Mesenchymal stem cell (in vitro differentiated cells and primary cell): ENCODE results near the gene UBTD1.
A peak's percentile ranks its signal among the peaks of the same experiment; 100 is the strongest.

Source experiments
- DNase-seq: peaks from one replicate; pipeline ENCODE4 v3.0.0-alpha.2; 2013
- H2AFZ ChIP-seq: one replicate; pipeline ENCODE4 v1.6.1; 2013; ENCODE audit warnings: low read depth, mild to moderate bottlenecking, control low read depth, inconsistent platforms, low read length, moderate library complexity
- H2AK5ac ChIP-seq: 2 replicates; pipeline ENCODE4 v1.6.1; 2013; ENCODE audit warnings: low read length, moderate library complexity, mild to moderate bottlenecking, inconsistent platforms; ENCODE audit not compliant: severe bottlenecking
- H2BK120ac ChIP-seq: one replicate; pipeline ENCODE4 v1.6.1; 2013; ENCODE audit warnings: low read depth, mild to moderate bottlenecking, inconsistent platforms, low read length, moderate library complexity
- H2BK12ac ChIP-seq, 2 experiments: one replicate each; pipeline ENCODE4 v1.6.1; 2013; ENCODE audit warnings: inconsistent platforms in 2 of 2, low read length in 2 of 2, mild to moderate bottlenecking in 2 of 2, moderate library complexity in 2 of 2, control low read depth in 1 of 2
- H2BK15ac ChIP-seq: one replicate; pipeline ENCODE4 v1.6.1; 2013; ENCODE audit warnings: mild to moderate bottlenecking, low read depth, inconsistent platforms; ENCODE audit not compliant: poor library complexity, severe bottlenecking
- H2BK5ac ChIP-seq: 2 replicates; pipeline ENCODE4 v1.6.1; 2013; ENCODE audit warnings: low read depth, mild to moderate bottlenecking, low read length, control low read depth, inconsistent platforms; ENCODE audit not compliant: poor library complexity, severe bottlenecking
- H3K14ac ChIP-seq, 2 experiments: one replicate each; pipeline ENCODE4 v1.6.1; 2013; ENCODE audit warnings: inconsistent platforms in 2 of 2, low read length in 2 of 2, control low read depth in 1 of 2, mild to moderate bottlenecking in 1 of 2, moderate library complexity in 1 of 2
- H3K18ac ChIP-seq, 2 experiments: one replicate each; pipeline ENCODE4 v1.6.1; 2013; ENCODE audit warnings: inconsistent platforms in 2 of 2, low read length in 2 of 2, control low read depth in 1 of 2, low read depth in 1 of 2, mild to moderate bottlenecking in 1 of 2
- H3K23ac ChIP-seq, 2 experiments: one replicate each; pipeline ENCODE4 v1.6.1; 2013; ENCODE audit warnings: inconsistent platforms in 2 of 2, low read length in 2 of 2, mild to moderate bottlenecking in 2 of 2, moderate library complexity in 2 of 2, control low read depth in 1 of 2
- H3K27ac ChIP-seq: 2 replicates; pipeline ENCODE4 v1.5.1; 2013; ENCODE audit warnings: mild to moderate bottlenecking, moderate library complexity, low read length, control low read depth, inconsistent platforms; ENCODE audit not compliant: poor library complexity, severe bottlenecking
- H3K27me3 ChIP-seq, 2 experiments: 2 replicates each; pipeline versions ENCODE4 v1.6.1 to v1.7.0; 2013; ENCODE audit warnings: low read length in 2 of 2, mild to moderate bottlenecking in 2 of 2, moderate library complexity in 2 of 2, control low read depth in 1 of 2, inconsistent platforms in 1 of 2; ENCODE audit not compliant: control insufficient read depth in 1 of 2, insufficient read depth in 1 of 2
- H3K36me3 ChIP-seq, 2 experiments: 2 replicates each; pipeline versions ENCODE4 v1.6.1 to v1.7.0; 2013; ENCODE audit warnings: low read length in 2 of 2, control low read depth in 1 of 2, inconsistent platforms in 1 of 2, low read depth in 1 of 2, mild to moderate bottlenecking in 1 of 2; ENCODE audit not compliant: insufficient read depth in 2 of 2, control insufficient read depth in 1 of 2
- H3K4ac ChIP-seq, 2 experiments: one replicate each; pipeline ENCODE4 v1.6.1; 2013; ENCODE audit warnings: inconsistent platforms in 2 of 2, low read length in 2 of 2, mild to moderate bottlenecking in 2 of 2, moderate library complexity in 2 of 2, control low read depth in 1 of 2, low read depth in 1 of 2
- H3K4me1 ChIP-seq: 2 replicates; pipeline ENCODE4 v1.6.1; 2013; ENCODE audit warnings: low read depth, low read length, control low read depth; ENCODE audit not compliant: control insufficient read depth, insufficient read depth
- H3K4me2 ChIP-seq: 2 replicates; pipeline ENCODE4 v1.6.1; 2013; ENCODE audit warnings: low read length, mild to moderate bottlenecking, inconsistent platforms; ENCODE audit not compliant: poor library complexity, severe bottlenecking
- H3K4me3 ChIP-seq, 2 experiments: 2 replicates each; pipeline versions ENCODE4 v1.5.1 to v1.7.0; 2013; ENCODE audit warnings: low read length in 2 of 2, mild to moderate bottlenecking in 2 of 2, control low read depth in 1 of 2, low read depth in 1 of 2; ENCODE audit not compliant: insufficient read depth in 1 of 2
- H3K79me1 ChIP-seq: replicated peaks from 2 replicates; pipeline ENCODE4 v1.6.1; 2013; ENCODE audit warnings: mild to moderate bottlenecking, control low read depth, low read length, inconsistent platforms; ENCODE audit not compliant: poor library complexity, severe bottlenecking
- H3K9ac ChIP-seq: 2 replicates; pipeline ENCODE4 v1.7.0; 2013; ENCODE audit warnings: mild to moderate bottlenecking, low read length, moderate library complexity
- H3K9me3 ChIP-seq: 2 replicates; pipeline ENCODE4 v1.7.0; 2013; ENCODE audit warnings: mild to moderate bottlenecking, low read length; ENCODE audit not compliant: control insufficient read depth
- H4K8ac ChIP-seq: one replicate; pipeline ENCODE4 v1.6.1; 2013; ENCODE audit warnings: inconsistent platforms, mild to moderate bottlenecking, low read length, moderate library complexity
- H4K91ac ChIP-seq: one replicate; pipeline ENCODE4 v1.6.1; 2013; ENCODE audit warnings: mild to moderate bottlenecking, low read length, inconsistent platforms
- whole genome bisulfite sequencing: methylation state at CpG from one replicate; pipeline ENCODE4 v1.1.7; 2013; ENCODE audit warnings: mixed read lengths; 5-methylcytosine and 5-hydroxymethylcytosine counted together

The UBTD1 gene

GRCh38 chr10:97454330-97455036, 44.2 kb upstream of the UBTD1 start:
- H3K18ac ChIP-seq, result no peak overlapping the region
- no peak overlapping the region for H2AK5ac ChIP-seq
- H3K14ac ChIP-seq, result no peak overlapping the region
- H2AFZ ChIP-seq, result no peak overlapping the region
- peaks cover 73 to 91% of the 10 kb centered on the region in 2 experiments for H3K36me3 ChIP-seq
- H2BK12ac ChIP-seq, result no peak overlapping the region
- H3K4me3 ChIP-seq, result no peak overlapping the region
- H2BK5ac ChIP-seq, result no peak overlapping the region
- H3K4me2 ChIP-seq, result no peak overlapping the region
- DNase-seq, result peak; percentile 6
- 93% methylated on average over 2 of the region's 3 CpGs for WGBS
- no peak overlapping the region for H3K27ac ChIP-seq
- no peak overlapping the region for H2BK15ac ChIP-seq
- peaks cover 20% of the 10 kb centered on the region for H3K79me1 ChIP-seq
- no peak overlapping the region for H4K8ac ChIP-seq
- H2BK120ac ChIP-seq, result no peak overlapping the region
- no peaks in the 10 kb centered on the region for H3K9me3 ChIP-seq
- H3K27me3 ChIP-seq, result no peaks in the 10 kb centered on the region
- no peak overlapping the region for H4K91ac ChIP-seq
- H3K9ac ChIP-seq, result no peak overlapping the region
- no peak overlapping the region for H3K4ac ChIP-seq
- H3K4me1 ChIP-seq, result peaks cover 7% of the 10 kb centered on the region
- no peak overlapping the region for H3K23ac ChIP-seq

- H3K36me3 ChIP-seq, result peaks cover 83 to 97% of the 10 kb centered on the region in 2 experiments
- H3K27ac ChIP-seq, result no peak overlapping the region
- no peak overlapping the region for H2BK120ac ChIP-seq
- no peak overlapping the region for H2BK15ac ChIP-seq
- no peak overlapping the region for H4K8ac ChIP-seq
- H3K9ac ChIP-seq, result no peak overlapping the region
- H3K9me3 ChIP-seq, result no peaks in the 10 kb centered on the region
- H2BK5ac ChIP-seq, result no peak overlapping the region
- H3K4me2 ChIP-seq, result no peak overlapping the region
- H2AK5ac ChIP-seq, result no peak overlapping the region
- H3K18ac ChIP-seq, result no peak overlapping the region
- H3K4ac ChIP-seq, result no peak overlapping the region
- H3K23ac ChIP-seq, result no peak overlapping the region
- peaks cover 7% of the 10 kb centered on the region for H3K4me1 ChIP-seq
- WGBS, result 86% methylated on average over 4 of the region's 5 CpGs
- no peak overlapping the region for H2BK12ac ChIP-seq
- no peak overlapping the region for H3K14ac ChIP-seq
- no peak overlapping the region for H2AFZ ChIP-seq
- H3K79me1 ChIP-seq, result peaks cover 26% of the 10 kb centered on the region
- DNase-seq, result no peak
- no peak overlapping the region for H4K91ac ChIP-seq
- no peaks in the 10 kb centered on the region for H3K27me3 ChIP-seq
- H3K4me3 ChIP-seq, result no peak overlapping the region
Measured at GRCh38 chr10:97456034-97456685, 42.6 kb upstream of the UBTD1 start.

- Histone ChIP-seq H3K4me3 (no peak overlapping the region), H3K4me1 (peaks cover 4% of the 10 kb centered on the region), H3K9me3 (no peaks in the 10 kb centered on the region), H2BK12ac (no peak overlapping the region), H3K27ac (no peak overlapping the region), H3K23ac (no peak overlapping the region), H2AK5ac (no peak overlapping the region), H3K4me2 (no peak overlapping the region), H2BK15ac (no peak overlapping the region), H4K8ac (no peak overlapping the region), H4K91ac (no peak overlapping the region), H3K79me1 (peaks cover 24% of the 10 kb centered on the region), H3K18ac (no peak overlapping the region), H2BK120ac (no peak overlapping the region), H3K36me3 (peaks cover 86 to 98% of the 10 kb centered on the region in 2 experiments), H2AFZ (no peak overlapping the region), H3K4ac (no peak overlapping the region), H2BK5ac (no peak overlapping the region), H3K14ac (no peak overlapping the region), H3K27me3 (no peaks in the 10 kb centered on the region), H3K9ac (peak overlapping the region; percentile 21)
- WGBS, result 87% methylated on average over 3 of the region's 3 CpGs
- no peak for DNase-seq
Measured at GRCh38 chr10:97456686-97457065, 42.0 kb upstream of the UBTD1 start.

- no peak overlapping the region for H3K4ac ChIP-seq
Measured at GRCh38 chr10:97459111-97459510, 39.6 kb upstream of the UBTD1 start.

More at GRCh38 chr10:97459111-97459510, 39.6 kb upstream of the UBTD1 start:
- Histone ChIP-seq H3K14ac (no peak overlapping the region), H3K27ac (no peak overlapping the region), H3K79me1 (peaks cover 27% of the 10 kb centered on the region), H2AFZ (no peak overlapping the region), H2BK12ac (no peak overlapping the region), H2AK5ac (no peak overlapping the region), H3K18ac (no peak overlapping the region), H3K9ac (no peak overlapping the region), H3K4me2 (no peak overlapping the region), H2BK5ac (no peak overlapping the region), H4K8ac (no peak overlapping the region), H4K91ac (no peak overlapping the region), H3K4me3 (no peak overlapping the region), H2BK120ac (no peak overlapping the region), H3K36me3 (peaks cover 77 to 98% of the 10 kb centered on the region in 2 experiments), H3K27me3 (no peaks in the 10 kb centered on the region), H3K9me3 (no peaks in the 10 kb centered on the region), H2BK15ac (no peak overlapping the region), H3K23ac (no peak overlapping the region), H3K4me1 (peaks cover 4% of the 10 kb centered on the region)
- WGBS, result 99% methylated on average over 7 of the region's 7 CpGs
- DNase-seq, result no peak
